PC-3 (cell line): Measurements from ENCODE around the gene DENND2D. TPM values are rescaled to one million over a fixed set of nuclear protein-coding genes. Genes with fewer than 3 reads are reported as not detected.

Experiments
- ATAC-seq: fragments of 200-7000 bp; cut with Tn5 transposase; 2 replicates; pipeline ENCODE4 v1.9.1; 2020; ENCODE audit warnings: mild to moderate bottlenecking, moderate library complexity
- BruUV-seq: library from RNA; stranded (reverse); fragments of 400-500 nt; replicated peaks from 2 replicates; lab custom pipeline; 2021; lab: Mats Ljungman, UMichigan
- CTCF ChIA-PET: fragments of 300-600 bp; sonication (Branson Sonifier 250); formaldehyde crosslinking; loops from one replicate; lab custom pipeline; 2022; ENCODE audit warnings: antibody characterized with exemption; lab: Charles Lee
- POLR2A ChIA-PET: fragments of 300-600 bp; sonication (Branson Sonifier 250); formaldehyde crosslinking; loops from one replicate; lab custom pipeline; 2022; ENCODE audit warnings: antibody characterized with exemption; ENCODE audit not compliant: unreplicated experiment; lab: Charles Lee
- DNase-seq: peaks from one replicate; pipeline ENCODE4 v3.0.0-alpha.2; 2015
- H2AFZ ChIP-seq: fragments of 300-600 bp; sonication (generic); 2 replicates; pipeline ENCODE4 v1.6.0; 2016; ENCODE audit warnings: antibody characterized with exemption, low read length
- H3F3A ChIP-seq: fragments of 300-600 bp; sonication (generic); one replicate; pipeline ENCODE4 v1.6.0; 2017; ENCODE audit warnings: antibody characterized with exemption, low read length, control low read depth, mild to moderate bottlenecking; ENCODE audit not compliant: unreplicated experiment
- H3K27ac ChIP-seq: fragments of 300-600 bp; sonication (generic); 2 replicates; pipeline ENCODE4 v1.5.1; 2016; ENCODE audit warnings: mild to moderate bottlenecking, low read length
- H3K27me3 ChIP-seq: fragments of 300-600 bp; sonication (generic); 2 replicates; pipeline ENCODE4 v1.6.1; 2016; ENCODE audit warnings: low read length, mixed read lengths
- H3K36me3 ChIP-seq: fragments of 300-600 bp; sonication (generic); 2 replicates; pipeline ENCODE4 v1.6.1; 2016; ENCODE audit warnings: low read depth, mixed run types, low read length, mixed read lengths
- H3K4me1 ChIP-seq: fragments of 300-600 bp; sonication (generic); 2 replicates; pipeline ENCODE4 v1.5.1; 2016; ENCODE audit warnings: low read length; ENCODE audit not compliant: insufficient read depth
- H3K4me2 ChIP-seq: fragments of 300-600 bp; sonication (generic); 2 replicates; pipeline ENCODE4 v1.6.0; 2016; ENCODE audit warnings: low read length
- H3K4me3 ChIP-seq: fragments of 300-600 bp; sonication (generic); 2 replicates; pipeline ENCODE4 v1.5.1; 2016; ENCODE audit warnings: mild to moderate bottlenecking, low read length, mixed read lengths
- H3K79me2 ChIP-seq: fragments of 300-600 bp; sonication (generic); 2 replicates; pipeline ENCODE4 v1.6.1; 2017; ENCODE audit warnings: low read length, mixed read lengths
- H3K9ac ChIP-seq: fragments of 300-600 bp; sonication (generic); 2 replicates; pipeline ENCODE4 v1.6.0; 2016; ENCODE audit warnings: mild to moderate bottlenecking, low read length
- H3K9me2 ChIP-seq: fragments of 300-600 bp; sonication (generic); replicated peaks from 2 replicates; pipeline ENCODE4 v1.6.1; 2016; ENCODE audit warnings: mixed run types, low read length, mixed read lengths
- H3K9me3 ChIP-seq: fragments of 300-600 bp; sonication (generic); 2 replicates; pipeline ENCODE4 v1.6.1; 2016; ENCODE audit warnings: low read length, mixed read lengths
- H4K20me1 ChIP-seq: fragments of 300-600 bp; sonication (generic); 2 replicates; pipeline ENCODE4 v1.6.1; 2016; ENCODE audit warnings: low read length, mixed read lengths
- EZH2 ChIP-seq: fragments of 300-600 bp; sonication (generic); IDR thresholded peaks from one replicate; pipeline ENCODE4 v1.6.1; 2017; ENCODE audit warnings: antibody characterized with exemption, mild to moderate bottlenecking, low read length; ENCODE audit not compliant: unreplicated experiment
- EZH2phosphoT487 ChIP-seq: fragments of 300-600 bp; sonication (generic); IDR thresholded peaks from 2 replicates; pipeline ENCODE4 v1.6.1; 2018; ENCODE audit warnings: mild to moderate bottlenecking, antibody characterized with exemption, low read length, borderline replicate concordance
- intact Hi-C: fragments of 100-400 bp; cut with micrococcal nuclease; formaldehyde crosslinking; loops from 2 replicates; pipeline ENCODE4 v1.9.0; 2023
- total RNA-seq: library from RNA; depleted of rRNA; stranded (reverse); fragments of >200 nt; gene quantifications from 2 replicates; pipeline ENCODE4 v1.2.3, GENCODE V29; 2014
- TF ChIP-seq, protein P1 (sequence below): fragments of 300-600 bp; sonication (generic); conservative IDR thresholded peaks from 2 replicates; pipeline ENCODE4 v1.5.1; 2017; ENCODE audit warnings: antibody characterized with exemption, low read depth, mild to moderate bottlenecking, low read length

DENND2D gene
- total RNA-seq, 1 experiment from 2014 or later = 4.0 TPM

DNA sequence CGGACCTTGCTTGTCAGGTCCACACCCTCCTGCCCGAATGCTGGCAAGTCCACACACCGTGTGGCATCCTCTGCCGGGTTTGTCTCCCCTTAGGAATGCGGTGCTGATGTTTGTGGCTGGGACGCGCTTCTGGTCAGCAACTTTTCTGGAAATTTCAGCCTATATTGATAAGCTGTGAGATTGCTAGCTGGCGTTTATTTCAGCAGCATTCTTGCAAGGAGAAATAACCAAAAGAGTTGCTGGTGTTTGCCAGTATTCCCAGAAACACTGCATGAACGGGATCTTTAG, 59.8 kb downstream of the DENND2D start:
- CTCF ChIA-PET = no interaction called here
- H2AFZ ChIP-seq = peak overlapping the region; percentile 99

DNA sequence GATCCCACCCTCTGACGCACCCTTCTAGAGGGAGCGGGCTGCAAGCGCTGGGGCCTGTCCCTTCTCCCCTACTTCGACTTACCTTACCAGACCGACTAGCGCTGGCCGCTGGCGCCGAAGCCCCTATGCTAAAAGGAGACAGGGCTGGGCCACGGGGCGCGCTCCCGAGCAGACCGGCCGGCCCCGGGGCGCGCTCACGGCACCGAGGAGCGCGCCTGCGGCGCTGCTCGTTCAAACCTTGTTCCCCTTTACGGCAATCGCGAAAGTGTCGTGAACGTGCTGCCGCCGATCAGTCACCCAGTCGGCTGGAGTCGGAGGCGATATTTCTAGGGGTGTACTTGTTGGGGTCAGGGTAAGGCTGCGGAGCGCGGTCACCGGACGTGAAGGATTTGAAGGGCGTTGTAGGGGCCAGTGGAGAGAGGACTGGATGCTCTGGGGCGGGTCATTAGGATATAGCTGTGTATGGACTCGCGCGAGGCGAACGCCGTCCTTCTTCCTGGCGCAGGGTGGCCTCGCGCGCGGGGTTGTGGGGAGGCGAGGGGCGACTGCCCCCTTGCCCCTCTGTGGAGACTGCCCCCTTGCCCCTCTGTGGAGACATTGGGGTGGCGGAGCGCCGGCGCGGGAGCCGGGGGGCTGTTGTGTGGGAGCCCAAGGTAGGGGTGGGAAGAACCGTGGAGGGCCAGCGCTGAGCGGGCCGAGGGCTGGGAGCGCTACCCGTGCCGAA, 60.3 kb downstream of the DENND2D start, which contains the start of the genes CEPT1 and DRAM2:
Gene CEPT1, plus strand, starts transcription at position 268 of the 724 bp plus-strand sequence. CDS start 7,492 bp downstream, outside the sequence.
Gene DRAM2, minus strand, starts transcription at position 138 of the 724 bp plus-strand sequence. CDS start 8,539 bp downstream, outside the sequence.
- TF ChIP-seq EZH2 (no peak), EZH2phosphoT487 (no peak)
- TF ChIP-seq, protein P1, sequence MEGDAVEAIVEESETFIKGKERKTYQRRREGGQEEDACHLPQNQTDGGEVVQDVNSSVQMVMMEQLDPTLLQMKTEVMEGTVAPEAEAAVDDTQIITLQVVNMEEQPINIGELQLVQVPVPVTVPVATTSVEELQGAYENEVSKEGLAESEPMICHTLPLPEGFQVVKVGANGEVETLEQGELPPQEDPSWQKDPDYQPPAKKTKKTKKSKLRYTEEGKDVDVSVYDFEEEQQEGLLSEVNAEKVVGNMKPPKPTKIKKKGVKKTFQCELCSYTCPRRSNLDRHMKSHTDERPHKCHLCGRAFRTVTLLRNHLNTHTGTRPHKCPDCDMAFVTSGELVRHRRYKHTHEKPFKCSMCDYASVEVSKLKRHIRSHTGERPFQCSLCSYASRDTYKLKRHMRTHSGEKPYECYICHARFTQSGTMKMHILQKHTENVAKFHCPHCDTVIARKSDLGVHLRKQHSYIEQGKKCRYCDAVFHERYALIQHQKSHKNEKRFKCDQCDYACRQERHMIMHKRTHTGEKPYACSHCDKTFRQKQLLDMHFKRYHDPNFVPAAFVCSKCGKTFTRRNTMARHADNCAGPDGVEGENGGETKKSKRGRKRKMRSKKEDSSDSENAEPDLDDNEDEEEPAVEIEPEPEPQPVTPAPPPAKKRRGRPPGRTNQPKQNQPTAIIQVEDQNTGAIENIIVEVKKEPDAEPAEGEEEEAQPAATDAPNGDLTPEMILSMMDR = no peak

More for the DNA sequence above, 59.8 kb downstream of the DENND2D start:
- Histone ChIP-seq H3K79me2 (peaks cover 76% of the 10 kb centered on the region), H3F3A (no peaks in the 10 kb centered on the region), H3K4me3 (peak overlapping the region; percentile 88), H3K4me2 (peak overlapping the region; percentile 91), H3K4me1 (peaks cover 21% of the 10 kb centered on the region), H3K27ac (0 out of 2 replicates have a peak overlapping the region, but pooled peaks have one; percentile 47), H3K9me2 (no peaks in the 10 kb centered on the region), H3K36me3 (peaks cover 3% of the 10 kb centered on the region; the same call in 1 of the 2 replicates), H4K20me1 (0 out of 2 replicates have a peak, but pooled peaks cover 4% of the 10 kb centered on the region), H3K9ac (peak overlapping the region; percentile 89), H3K27me3 (no peaks in the 10 kb centered on the region), H3K9me3 (no peaks in the 10 kb centered on the region)
- intact Hi-C loops = loop anchor here (1.0 kb wide), 1 partner anchor 177 kb away; the partner anchor contains the start of gene LRIF1
- POLR2A ChIA-PET = no interaction called here
- BruUV-seq = no TSS peak
- TF ChIP-seq EZH2 (no peak), EZH2phosphoT487 (no peak)
- TF ChIP-seq, protein P1 = no peak
- DNase-seq (peak; percentile 61), ATAC-seq (peak; percentile 80)

More for the DNA sequence above, 60.3 kb downstream of the DENND2D start, which contains the start of the genes CEPT1 and DRAM2:
- intact Hi-C loops = loop anchor here (1.0 kb wide), 1 partner anchor 177 kb away; the partner anchor contains the start of gene LRIF1
- ATAC-seq = peak; percentile 71
- 0 out of 2 replicates have a peak, but pooled peaks cover 4% of the 10 kb centered on the region for H4K20me1 ChIP-seq
- H2AFZ ChIP-seq = peak within 1 kb of the TSS; percentile 99
- BruUV-seq = no TSS peak
- H3K9me3 ChIP-seq = no peaks in the 10 kb centered on the region
- no peaks in the 10 kb centered on the region for H3K9me2 ChIP-seq
- H3K36me3 ChIP-seq = peaks cover 3% of the 10 kb centered on the region; the same call in 1 of the 2 replicates
- no peaks in the 10 kb centered on the region for H3K27me3 ChIP-seq
- peaks cover 71% of the 10 kb centered on the region for H3K79me2 ChIP-seq
- peak within 1 kb of the TSS; percentile 88 for H3K4me3 ChIP-seq
- no peaks in the 10 kb centered on the region for H3F3A ChIP-seq
- POLR2A ChIA-PET = no interaction called here
- CTCF ChIA-PET = no interaction called here
- peak; percentile 97 for DNase-seq
- H3K4me2 ChIP-seq = peak within 1 kb of the TSS; percentile 91
- H3K4me1 ChIP-seq = peaks cover 23% of the 10 kb centered on the region
- H3K27ac ChIP-seq = peak within 1 kb of the TSS; percentile 47
- H3K9ac ChIP-seq = peak within 1 kb of the TSS; percentile 89
